K562 (cell line): ENCODE measurements around the gene PRR5. TPM values are rescaled to one million over a fixed set of nuclear protein-coding genes. Genes with fewer than 3 reads are reported as not detected.
A peak's percentile ranks its signal among the peaks of the same experiment; 100 is the strongest.

Experiments
- CBX1 ChIP-seq: sonication (generic); IDR thresholded peaks from 2 replicates; pipeline ENCODE4 v1.6.1; 2016; ENCODE audit warnings: antibody characterized with exemption, low read depth, mild to moderate bottlenecking
- CHCHD3 ChIP-seq: fragments of 250-450 bp; sonication (Bioruptor Pico); IDR thresholded peaks from 2 replicates; pipeline ENCODE4 v2.1.2; 2022; ENCODE audit warnings: mild to moderate bottlenecking
- FIP1L1 ChIP-seq: fragments of 200-400 bp; formaldehyde crosslinking; IDR thresholded peaks from 2 replicates; pipeline ENCODE4 v1.6.1; 2018; ENCODE audit warnings: mild to moderate bottlenecking, low read depth, low read length; ENCODE audit not compliant: poor library complexity, severe bottlenecking
- FOXJ3 ChIP-seq: sonication (generic); formaldehyde crosslinking; IDR thresholded peaks from 2 replicates; pipeline ENCODE4 v1.4.0; 2020; ENCODE audit warnings: mild to moderate bottlenecking, missing genetic modification reagents
- KLF13 ChIP-seq: fragments of 450-650 bp; IDR thresholded peaks from 2 replicates; pipeline ENCODE4 v1.6.1; 2016; ENCODE audit warnings: missing genetic modification characterization, low read depth, mild to moderate bottlenecking, missing compliant biosample characterization, moderate library complexity, borderline replicate concordance
- LEF1 ChIP-seq: fragments of 450-650 bp; IDR thresholded peaks from 2 replicates; pipeline ENCODE4 v1.6.1; 2016; ENCODE audit warnings: mild to moderate bottlenecking
- MAZ ChIP-seq, 2 experiments: fragments of 450-650 bp in 1 of 2; sonication (generic) in 1 of 2; formaldehyde crosslinking; IDR thresholded peaks in 1 of 2; conservative IDR thresholded peaks in 1 of 2; 2 replicates each; pipeline versions ENCODE4 v1.4.0 to v1.5.0; 2020; ENCODE audit warnings: mild to moderate bottlenecking in 1 of 2, missing genetic modification reagents in 1 of 2
- NR2C1 ChIP-seq, 2 experiments: fragments of 450-650 bp; IDR thresholded peaks; 2 replicates each; pipeline ENCODE4 v1.6.1; 2017; ENCODE audit warnings: mild to moderate bottlenecking in 2 of 2, antibody characterized with exemption in 1 of 2, inconsistent platforms in 1 of 2, missing compliant biosample characterization in 1 of 2, missing genetic modification characterization in 1 of 2
- RUNX1 ChIP-seq: sonication (generic); IDR thresholded peaks from 2 replicates; pipeline ENCODE4 v1.6.1; 2016; ENCODE audit warnings: antibody characterized with exemption, low read depth
- SMARCA4 ChIP-seq: fragments of 450-650 bp; IDR thresholded peaks from 2 replicates; pipeline ENCODE4 v1.6.1; 2016
- SPI1 ChIP-seq: IDR thresholded peaks from 2 replicates; pipeline ENCODE4 v1.6.1; 2011; ENCODE audit warnings: low read depth, low read length, control low read depth, borderline replicate concordance
- THRA ChIP-seq: fragments of 450-650 bp; IDR thresholded peaks from 2 replicates; pipeline ENCODE4 v1.6.1; 2017; ENCODE audit warnings: mild to moderate bottlenecking, moderate library complexity
- ZNF184 ChIP-seq: sonication (generic); formaldehyde crosslinking; IDR thresholded peaks from 2 replicates; pipeline ENCODE4 v1.5.0; 2020; ENCODE audit warnings: missing genetic modification reagents
- ZNF224 ChIP-seq: sonication (generic); formaldehyde crosslinking; IDR thresholded peaks from 2 replicates; pipeline ENCODE4 v1.8.0; 2022; ENCODE audit warnings: mild to moderate bottlenecking, missing genetic modification reagents
- polyA plus RNA-seq, 8 experiments: library from polyadenylated mRNA; depleted of rRNA in 4 of 8; stranded (reverse) in 5 of 8; unstranded in 3 of 8; fragments of >200 nt; fragmentation: Nextera tagmentation in 2 of 8; fragmentation: Illumina TruSeq in 1 of 8; extraction: Ambion mirVana in 2 of 8; extraction: Trizol in 1 of 8; gene quantifications; 2 replicates each; pipeline versions ENCODE4 v1.2.1 to v1.2.3, GENCODE V29; 2011 to 2014; ENCODE audit warnings: inconsistent platforms in 1 of 8, missing spikeins in 1 of 8
- total RNA-seq, 7 experiments: library from RNA; depleted of rRNA in 6 of 7; stranded (reverse); fragments of >200 nt in 6 of 7; fragmentation: Illumina TruSeq in 2 of 7; extraction: Trizol in 2 of 7; gene quantifications; 2 replicates each; pipeline versions ENCODE4 v1.2.1 to v1.2.3, GENCODE V29; 2011 to 2021; ENCODE audit warnings: low replicate concordance in 1 of 7
- TF ChIP-seq, protein P1 (sequence below): fragments of 200-800 bp; sonication (Bioruptor generic); IDR thresholded peaks from 2 replicates; pipeline ENCODE4 v1.6.1; 2016; ENCODE audit warnings: missing genetic modification characterization, missing compliant biosample characterization
- TF ChIP-seq, protein P2 (sequence below): fragments of 250-450 bp; sonication (Bioruptor Pico); IDR thresholded peaks from 2 replicates; pipeline ENCODE4 v1.5.0; 2021; ENCODE audit warnings: mild to moderate bottlenecking, moderate library complexity

PRR5 gene
- total and polyA plus RNA-seq, 9 of the 15 experiments (the other 6 are each of a cell fraction or from before 2014, with no cell fraction given), result 0.13 to 21.0 (median 7.5) TPM

DNA sequence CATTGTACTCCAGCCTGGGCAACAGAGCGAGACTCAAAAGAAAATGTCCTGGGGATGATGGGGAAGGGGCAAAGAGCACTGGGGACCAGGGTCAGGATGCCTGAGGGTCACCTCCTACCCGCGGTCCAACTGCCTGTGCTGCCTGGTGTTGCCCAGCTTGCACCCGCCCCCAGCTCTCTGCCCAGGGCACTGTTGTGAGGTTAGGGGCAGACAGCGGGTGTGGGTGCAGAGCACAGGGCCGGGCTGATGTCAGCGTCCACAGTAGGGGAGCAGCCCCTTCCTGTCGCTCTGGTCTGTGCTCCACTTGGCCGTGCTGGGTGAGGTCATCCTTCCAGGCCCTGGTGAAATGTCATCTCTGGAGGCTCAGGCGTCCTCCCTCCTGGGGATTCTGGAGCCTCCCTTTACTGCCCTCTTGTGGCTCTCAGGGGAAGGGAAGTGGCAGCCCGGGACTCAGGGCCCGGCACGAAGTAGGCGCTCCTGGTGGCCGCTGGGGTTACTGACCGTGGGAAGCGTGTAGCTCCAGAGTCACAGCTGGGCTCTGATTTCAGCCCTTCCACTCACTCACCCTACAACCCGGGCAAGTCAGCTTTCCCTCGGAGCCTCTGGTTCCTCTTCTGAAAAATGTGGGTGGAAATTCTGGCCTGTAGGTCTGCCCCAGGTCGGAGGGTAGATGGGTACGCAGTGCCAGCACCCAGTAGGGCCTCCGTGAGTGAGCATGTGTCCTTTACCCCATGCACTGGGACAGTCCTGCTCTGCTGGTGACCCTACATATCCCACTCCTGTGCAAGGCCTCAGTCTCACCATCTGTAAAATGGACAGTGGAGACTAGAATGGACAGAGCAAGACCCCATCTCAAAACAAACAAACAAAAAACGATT, 17.3 kb upstream of the PRR5 start (continued):
- TF ChIP-seq, protein P1, sequence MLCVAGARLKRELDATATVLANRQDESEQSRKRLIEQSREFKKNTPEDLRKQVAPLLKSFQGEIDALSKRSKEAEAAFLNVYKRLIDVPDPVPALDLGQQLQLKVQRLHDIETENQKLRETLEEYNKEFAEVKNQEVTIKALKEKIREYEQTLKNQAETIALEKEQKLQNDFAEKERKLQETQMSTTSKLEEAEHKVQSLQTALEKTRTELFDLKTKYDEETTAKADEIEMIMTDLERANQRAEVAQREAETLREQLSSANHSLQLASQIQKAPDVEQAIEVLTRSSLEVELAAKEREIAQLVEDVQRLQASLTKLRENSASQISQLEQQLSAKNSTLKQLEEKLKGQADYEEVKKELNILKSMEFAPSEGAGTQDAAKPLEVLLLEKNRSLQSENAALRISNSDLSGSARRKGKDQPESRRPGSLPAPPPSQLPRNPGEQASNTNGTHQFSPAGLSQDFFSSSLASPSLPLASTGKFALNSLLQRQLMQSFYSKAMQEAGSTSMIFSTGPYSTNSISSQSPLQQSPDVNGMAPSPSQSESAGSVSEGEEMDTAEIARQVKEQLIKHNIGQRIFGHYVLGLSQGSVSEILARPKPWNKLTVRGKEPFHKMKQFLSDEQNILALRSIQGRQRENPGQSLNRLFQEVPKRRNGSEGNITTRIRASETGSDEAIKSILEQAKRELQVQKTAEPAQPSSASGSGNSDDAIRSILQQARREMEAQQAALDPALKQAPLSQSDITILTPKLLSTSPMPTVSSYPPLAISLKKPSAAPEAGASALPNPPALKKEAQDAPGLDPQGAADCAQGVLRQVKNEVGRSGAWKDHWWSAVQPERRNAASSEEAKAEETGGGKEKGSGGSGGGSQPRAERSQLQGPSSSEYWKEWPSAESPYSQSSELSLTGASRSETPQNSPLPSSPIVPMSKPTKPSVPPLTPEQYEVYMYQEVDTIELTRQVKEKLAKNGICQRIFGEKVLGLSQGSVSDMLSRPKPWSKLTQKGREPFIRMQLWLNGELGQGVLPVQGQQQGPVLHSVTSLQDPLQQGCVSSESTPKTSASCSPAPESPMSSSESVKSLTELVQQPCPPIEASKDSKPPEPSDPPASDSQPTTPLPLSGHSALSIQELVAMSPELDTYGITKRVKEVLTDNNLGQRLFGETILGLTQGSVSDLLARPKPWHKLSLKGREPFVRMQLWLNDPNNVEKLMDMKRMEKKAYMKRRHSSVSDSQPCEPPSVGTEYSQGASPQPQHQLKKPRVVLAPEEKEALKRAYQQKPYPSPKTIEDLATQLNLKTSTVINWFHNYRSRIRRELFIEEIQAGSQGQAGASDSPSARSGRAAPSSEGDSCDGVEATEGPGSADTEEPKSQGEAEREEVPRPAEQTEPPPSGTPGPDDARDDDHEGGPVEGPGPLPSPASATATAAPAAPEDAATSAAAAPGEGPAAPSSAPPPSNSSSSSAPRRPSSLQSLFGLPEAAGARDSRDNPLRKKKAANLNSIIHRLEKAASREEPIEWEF (CRISPR knock-in tag), result no peak
- TF ChIP-seq FOXJ3 (CRISPR knock-in tag), result no peak
- TF ChIP-seq THRA, result no peak
- peak; percentile 89 for TF ChIP-seq SPI1
- peak in 1 of 2 experiments; percentile 59; a peak in 2 of 4 replicates for TF ChIP-seq MAZ (CRISPR knock-in tag; conservative IDR thresholded peaks at IDR 0.05 in 1 of 2, IDR thresholded peaks at IDR 0.05 in 1 of 2)
- TF ChIP-seq, protein P2, sequence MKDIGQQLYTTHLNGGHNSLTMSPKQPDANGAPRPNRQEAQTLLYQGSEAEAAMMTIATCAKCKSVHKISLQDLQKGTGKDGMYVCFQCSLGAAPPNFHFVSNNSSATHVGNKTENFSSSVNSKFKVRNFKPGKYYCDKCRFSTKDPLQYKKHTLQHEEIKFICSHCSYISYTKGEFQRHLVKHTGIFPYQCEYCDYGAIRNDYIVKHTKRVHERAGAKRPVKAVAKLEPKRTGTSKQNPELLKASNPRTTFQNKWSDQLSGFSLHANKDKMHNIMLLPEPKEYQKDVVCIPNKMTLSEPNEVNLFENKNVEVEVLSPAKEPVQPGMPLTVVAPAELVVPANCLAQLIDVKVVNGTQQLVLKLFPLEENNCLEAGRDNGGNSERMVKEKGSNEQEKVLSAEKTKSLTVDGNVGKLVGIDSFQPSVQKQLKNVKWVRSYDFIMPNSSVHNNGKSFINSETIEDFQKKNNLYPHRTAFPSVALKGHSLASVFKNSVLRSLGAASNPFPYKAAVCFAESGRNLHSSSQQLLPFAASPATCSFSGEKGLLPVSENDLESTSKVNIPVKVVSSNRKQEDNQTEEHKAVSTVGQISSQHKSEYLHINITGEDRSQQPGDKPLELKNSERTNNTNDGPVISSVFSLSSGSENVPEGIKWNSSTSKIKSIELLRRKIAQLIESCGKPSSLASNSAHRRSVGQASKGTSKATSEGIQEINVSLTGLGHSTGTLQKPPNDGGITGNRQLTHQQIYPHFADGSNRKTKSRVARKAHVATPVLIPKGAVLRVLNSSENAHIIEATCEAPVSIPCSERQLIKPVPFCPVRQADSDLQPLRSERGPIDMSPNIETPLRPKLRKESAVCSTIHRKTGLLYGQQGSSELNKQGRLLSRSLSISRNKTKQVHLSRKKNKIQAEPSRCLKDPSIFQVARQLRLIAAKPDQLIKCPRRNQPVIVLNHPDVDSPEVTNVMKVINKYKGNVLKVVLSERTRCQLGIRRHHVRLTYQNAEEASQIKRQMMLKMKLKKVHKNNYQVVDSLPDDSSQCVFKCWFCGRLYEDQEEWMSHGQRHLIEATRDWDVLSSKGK (CRISPR knock-in tag), result no peak
- TF ChIP-seq NR2C1 (IDR thresholded peaks at IDR 0.05), result no peak
- TF ChIP-seq NR2C1 (tag; IDR thresholded peaks at IDR 0.05), result no peak
- no peak for TF ChIP-seq FIP1L1
- no peak for TF ChIP-seq LEF1
- TF ChIP-seq ZNF184, result no peak
- TF ChIP-seq SMARCA4, result peak; percentile 71
- TF ChIP-seq ZNF224 (CRISPR knock-in tag), result 0 out of 2 replicates have a peak, but pooled peaks have one; percentile 33
- no peak for TF ChIP-seq CHCHD3 (CRISPR knock-in tag)
- no peak for TF ChIP-seq RUNX1
- TF ChIP-seq KLF13 (tag), result no peak
- TF ChIP-seq CBX1, result no peak
